ENCODE results near the gene SPTSSA.
"Not testable (repeated sequence)": the region's sequence is repeated elsewhere in the genome, so short reads cannot be mapped to it uniquely, and the experiment has no call there.

The SPTSSA gene

GRCh38 chr14:34386865-34387485 is 75.1 kb downstream of the SPTSSA start:
- no peaks in the 10 kb centered on the region for H3K4me1 ChIP-seq (ENCODE audit: control insufficient read depth in 2 of 2, insufficient read depth in 1 of 2, low read depth in 1 of 2, low read length in 2 of 2)
- H3K9me3 ChIP-seq (replicated peaks in 1 of 2; ENCODE audit: control insufficient read depth in 2 of 2, insufficient read depth in 1 of 2, low read depth in 1 of 2, low read length in 2 of 2): no peaks in the 10 kb centered on the region
- no peak overlapping the region for H2AK5ac ChIP-seq (ENCODE audit: low read depth, low read length)
- H2BK12ac ChIP-seq (ENCODE audit: low read length): no peak overlapping the region
- H3K9ac ChIP-seq (ENCODE audit: low read depth, low read length, poor library complexity): no peak overlapping the region
- H2BK120ac ChIP-seq (ENCODE audit: low read depth, low read length): no peak overlapping the region
- WGBS, 2 donors (ENCODE audit: extremely low coverage in 2 of 2, insufficient read length in 2 of 2, insufficient replicate concordance in 1 of 2): no CpG with 5 or more reads among the region's 5 CpGs
- no peak overlapping the region for H4K8ac ChIP-seq (ENCODE audit: low read depth, low read length)
- no peaks in the 10 kb centered on the region for H3K36me3 ChIP-seq (replicated peaks in 1 of 2; ENCODE audit: control insufficient read depth in 2 of 2, insufficient read depth in 2 of 2, low read length in 2 of 2)
- no peaks in the 10 kb centered on the region for H3K79me1 ChIP-seq (ENCODE audit: low read depth, low read length)
- H3K27ac ChIP-seq (replicated peaks; ENCODE audit: low read length): no peak overlapping the region
- H3K18ac ChIP-seq (ENCODE audit: low read length): no peak overlapping the region
- H2AFZ ChIP-seq (ENCODE audit: low read length): no peak overlapping the region
- no peak overlapping the region for H2BK5ac ChIP-seq (ENCODE audit: low read length)
- no peak for DNase-seq (ENCODE audit: low spot score)
- H2BK15ac ChIP-seq (ENCODE audit: low read length): no peak overlapping the region
- H3K4ac ChIP-seq (ENCODE audit: low read length): no peak overlapping the region
- H3K4me2 ChIP-seq (ENCODE audit: insufficient read depth, low read length, poor library complexity, severe bottlenecking): no peak overlapping the region
- no peaks in the 10 kb centered on the region for H3K27me3 ChIP-seq (ENCODE audit: control insufficient read depth in 3 of 3, insufficient read depth in 3 of 3, low read depth in 1 of 3, low read length in 3 of 3)
- no peak overlapping the region for H3K23ac ChIP-seq (ENCODE audit: low read depth, low read length, poor library complexity)
- H4K91ac ChIP-seq (ENCODE audit: low read depth, low read length, poor library complexity): no peak overlapping the region
- no peak overlapping the region for H3K14ac ChIP-seq (ENCODE audit: low read length)
- H3K4me3 ChIP-seq (ENCODE audit: low read length in 2 of 2): no peak overlapping the region

DNA sequence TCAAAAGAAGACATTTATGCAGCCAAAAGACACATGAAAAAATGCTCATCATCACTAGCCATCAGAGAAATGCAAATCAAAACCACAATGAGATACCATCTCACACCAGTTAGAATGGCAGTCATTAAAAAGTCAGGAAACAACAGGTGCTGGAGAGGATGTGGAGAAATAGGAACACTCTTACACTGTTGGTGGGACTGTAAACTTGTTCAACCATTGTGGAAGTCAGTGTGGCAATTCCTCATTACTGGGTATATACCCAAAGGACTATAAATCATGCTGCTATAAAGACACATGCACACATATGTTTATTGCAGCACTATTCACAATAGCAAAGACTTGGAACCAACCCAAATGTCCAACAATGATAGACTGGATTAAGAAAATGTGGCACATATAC is 76.2 kb downstream of the SPTSSA start:
- H3K9me3 ChIP-seq (replicated peaks in 1 of 2; ENCODE audit: control insufficient read depth in 2 of 2, insufficient read depth in 1 of 2, low read depth in 1 of 2, low read length in 2 of 2); H3K27ac ChIP-seq (replicated peaks; ENCODE audit: low read length); H2BK120ac ChIP-seq (ENCODE audit: low read depth, low read length); H2AK5ac ChIP-seq (ENCODE audit: low read depth, low read length); H2BK12ac ChIP-seq (ENCODE audit: low read length); H3K4me3 ChIP-seq (ENCODE audit: low read length in 2 of 2); H3K36me3 ChIP-seq (replicated peaks in 1 of 2; ENCODE audit: control insufficient read depth in 2 of 2, insufficient read depth in 2 of 2, low read length in 2 of 2); H2BK5ac ChIP-seq (ENCODE audit: low read length); H3K18ac ChIP-seq (ENCODE audit: low read length); H3K4me2 ChIP-seq (ENCODE audit: insufficient read depth, low read length, poor library complexity, severe bottlenecking); H3K14ac ChIP-seq (ENCODE audit: low read length); H3K23ac ChIP-seq (ENCODE audit: low read depth, low read length, poor library complexity); H4K8ac ChIP-seq (ENCODE audit: low read depth, low read length); H3K4me1 ChIP-seq (ENCODE audit: control insufficient read depth in 2 of 2, insufficient read depth in 1 of 2, low read depth in 1 of 2, low read length in 2 of 2); H3K79me1 ChIP-seq (ENCODE audit: low read depth, low read length); H3K4ac ChIP-seq (ENCODE audit: low read length); DNase-seq (ENCODE audit: low spot score); H3K9ac ChIP-seq (ENCODE audit: low read depth, low read length, poor library complexity); H2AFZ ChIP-seq (ENCODE audit: low read length); H4K91ac ChIP-seq (ENCODE audit: low read depth, low read length, poor library complexity); H3K27me3 ChIP-seq (ENCODE audit: control insufficient read depth in 3 of 3, insufficient read depth in 3 of 3, low read depth in 1 of 3, low read length in 3 of 3); H2BK15ac ChIP-seq (ENCODE audit: low read length): not testable (repeated sequence)

DNA sequence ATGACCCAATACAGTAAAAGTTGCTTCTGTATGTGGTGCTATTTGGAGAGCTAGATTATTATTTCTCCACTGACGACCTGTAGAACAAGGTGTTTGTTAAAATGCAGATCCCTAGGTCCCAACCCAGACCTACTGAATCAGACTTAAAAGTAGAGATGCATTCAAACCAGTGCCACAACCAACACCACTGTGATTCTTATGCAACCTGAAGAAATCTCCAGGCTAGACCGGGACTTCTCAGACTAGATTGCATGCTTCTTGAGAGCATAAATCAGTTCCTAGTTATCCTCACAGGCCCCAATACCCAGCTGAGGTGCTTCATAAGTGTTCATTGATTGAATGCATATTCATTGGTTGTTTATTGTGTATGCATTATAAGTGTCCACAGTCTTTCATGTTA is 78.2 kb downstream of the SPTSSA start:
- Histone ChIP-seq H3K18ac (ENCODE audit: low read length) (no peak overlapping the region), H3K79me1 (ENCODE audit: low read depth, low read length) (no peaks in the 10 kb centered on the region), H3K23ac (ENCODE audit: low read depth, low read length, poor library complexity) (no peak overlapping the region), H2BK12ac (ENCODE audit: low read length) (no peak overlapping the region), H2BK5ac (ENCODE audit: low read length) (no peak overlapping the region), H3K36me3 (replicated peaks in 1 of 2; ENCODE audit: control insufficient read depth in 2 of 2, insufficient read depth in 2 of 2, low read length in 2 of 2) (no peaks in the 10 kb centered on the region), H2BK120ac (ENCODE audit: low read depth, low read length) (no peak overlapping the region), H3K4me2 (ENCODE audit: insufficient read depth, low read length, poor library complexity, severe bottlenecking) (no peak overlapping the region), H2AK5ac (ENCODE audit: low read depth, low read length) (no peak overlapping the region), H3K4me3 (ENCODE audit: low read length in 2 of 2) (no peak overlapping the region), H3K27ac (replicated peaks; ENCODE audit: low read length) (no peak overlapping the region), H2BK15ac (ENCODE audit: low read length) (no peak overlapping the region), H3K27me3 (ENCODE audit: control insufficient read depth in 3 of 3, insufficient read depth in 3 of 3, low read depth in 1 of 3, low read length in 3 of 3) (no peaks in the 10 kb centered on the region), H3K9me3 (replicated peaks in 1 of 2; ENCODE audit: control insufficient read depth in 2 of 2, insufficient read depth in 1 of 2, low read depth in 1 of 2, low read length in 2 of 2) (no peaks in the 10 kb centered on the region), H3K4ac (ENCODE audit: low read length) (no peak overlapping the region), H4K91ac (ENCODE audit: low read depth, low read length, poor library complexity) (no peak overlapping the region), H2AFZ (ENCODE audit: low read length) (no peak overlapping the region), H3K9ac (ENCODE audit: low read depth, low read length, poor library complexity) (no peak overlapping the region), H3K14ac (ENCODE audit: low read length) (no peak overlapping the region), H3K4me1 (ENCODE audit: control insufficient read depth in 2 of 2, insufficient read depth in 1 of 2, low read depth in 1 of 2, low read length in 2 of 2) (no peaks in the 10 kb centered on the region), H4K8ac (ENCODE audit: low read depth, low read length) (no peak overlapping the region)
- DNase-seq (ENCODE audit: low spot score): no peak
- WGBS, 2 donors (ENCODE audit: extremely low coverage in 2 of 2, insufficient read length in 2 of 2, insufficient replicate concordance in 1 of 2): no CpG with 5 or more reads among the region's 2 CpGs
